A673 (cell line): ENCODE measurements around the gene PRELP. TPM values are rescaled to one million over a fixed set of nuclear protein-coding genes. Genes with fewer than 3 reads are reported as not detected.

Experiments
- BruUV-seq: library from RNA; stranded (reverse); fragments of 400-500 nt; replicated peaks from 2 replicates; lab custom pipeline; 2021; lab: Mats Ljungman, UMichigan
- CTCF ChIA-PET: fragments of 300-600 bp; sonication (Branson Sonifier 250); formaldehyde crosslinking; loops from one replicate; lab custom pipeline; 2022; ENCODE audit warnings: antibody characterized with exemption; lab: Charles Lee
- POLR2A ChIA-PET: fragments of 300-600 bp; sonication (Branson Sonifier 250); formaldehyde crosslinking; loops from one replicate; lab custom pipeline; 2022; ENCODE audit warnings: antibody characterized with exemption; ENCODE audit not compliant: low non-redundant PET; lab: Charles Lee
- DNase-seq: peaks from one replicate; pipeline ENCODE4 v3.0.0-alpha.2; 2015; ENCODE audit warnings: low spot score
- H3K27ac ChIP-seq: fragments of 200-600 bp; sonication (generic); 2 replicates; pipeline ENCODE4 v1.5.1; 2016; ENCODE audit warnings: mixed run types, low read depth, mild to moderate bottlenecking, mixed read lengths, antibody characterized with exemption, low read length; ENCODE audit not compliant: poor library complexity, severe bottlenecking
- H3K27me3 ChIP-seq: fragments of 200-600 bp; sonication (generic); replicated peaks from 2 replicates; pipeline ENCODE4 v1.6.1; 2017; ENCODE audit warnings: mixed run types, low read depth, mild to moderate bottlenecking, mixed read lengths, antibody characterized with exemption, low read length; ENCODE audit not compliant: insufficient read depth, poor library complexity
- H3K36me3 ChIP-seq: fragments of 200-600 bp; sonication (generic); 2 replicates; pipeline ENCODE4 v1.6.1; 2016; ENCODE audit warnings: mixed run types, mild to moderate bottlenecking, mixed read lengths, antibody characterized with exemption, low read length; ENCODE audit not compliant: insufficient read depth, poor library complexity, severe bottlenecking
- H3K4me1 ChIP-seq: fragments of 200-600 bp; sonication (generic); 2 replicates; pipeline ENCODE4 v1.6.1; 2017; ENCODE audit warnings: mixed run types, mild to moderate bottlenecking, mixed read lengths, antibody characterized with exemption, low read length; ENCODE audit not compliant: insufficient read depth, poor library complexity, severe bottlenecking
- H3K4me3 ChIP-seq: fragments of 200-600 bp; sonication (generic); 2 replicates; pipeline ENCODE4 v1.5.1; 2016; ENCODE audit warnings: low read depth, mixed run types, mild to moderate bottlenecking, mixed read lengths, low read length; ENCODE audit not compliant: poor library complexity, severe bottlenecking
- H3K9me3 ChIP-seq: fragments of 200-600 bp; sonication (generic); 2 replicates; pipeline ENCODE4 v1.6.1; 2016; ENCODE audit warnings: mixed run types, low read depth, mild to moderate bottlenecking, mixed read lengths, antibody characterized with exemption, low read length; ENCODE audit not compliant: poor library complexity, severe bottlenecking
- CTCF ChIP-seq: fragments of 300-800, 200-600 bp; sonication (generic); conservative IDR thresholded peaks from 2 replicates; pipeline ENCODE4 v1.5.1; 2017; ENCODE audit warnings: low read depth, mild to moderate bottlenecking, antibody characterized with exemption, low read length, moderate library complexity, mixed read lengths
- EZH2 ChIP-seq: fragments of 200-600 bp; sonication (generic); IDR thresholded peaks from 2 replicates; pipeline ENCODE4 v1.6.1; 2017; ENCODE audit warnings: borderline replicate concordance, low read depth, mild to moderate bottlenecking, mixed read lengths, antibody characterized with exemption, low read length; ENCODE audit not compliant: poor library complexity, severe bottlenecking
- intact Hi-C: fragments of 100-400 bp; cut with micrococcal nuclease; formaldehyde crosslinking; loops from one replicate; pipeline ENCODE4 v1.10.0; 2022; ENCODE audit not compliant: unreplicated experiment
- total RNA-seq: library from RNA; stranded (reverse); gene quantifications from 2 replicates; pipeline ENCODE4 v1.2.3, GENCODE V29; 2021

PRELP gene
- total RNA-seq, 1 experiment from 2014 or later = not detected

DNA sequence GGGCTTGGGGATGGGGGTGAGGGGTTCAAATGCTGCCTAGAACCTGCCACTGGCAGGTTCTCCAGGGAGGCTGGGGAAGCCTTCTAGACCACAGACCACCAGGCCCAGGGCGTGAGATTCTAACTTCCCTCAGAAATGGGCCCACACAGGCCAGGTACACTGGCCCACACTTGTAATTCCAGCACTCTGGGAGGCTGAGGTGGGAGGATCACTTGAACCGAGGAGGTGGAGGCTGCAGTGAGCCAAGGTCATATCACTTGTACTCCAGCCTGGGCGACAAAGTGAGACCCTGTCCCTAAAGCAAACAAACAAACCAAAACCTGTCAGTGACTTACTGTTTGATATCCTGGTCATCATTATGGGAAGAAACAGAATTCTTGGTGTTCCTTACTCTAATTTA, 50.1 kb downstream of the PRELP start:
- H3K9me3 ChIP-seq = no peaks in the 10 kb centered on the region
- intact Hi-C loops = no loop called here
- BruUV-seq = no TSS peak
- POLR2A ChIA-PET = no interaction called here
- H3K27ac ChIP-seq = no peak overlapping the region
- no peaks in the 10 kb centered on the region for H3K36me3 ChIP-seq
- H3K4me1 ChIP-seq = peaks cover 34% of the 10 kb centered on the region
- TF ChIP-seq CTCF = no peak
- TF ChIP-seq EZH2 = no peak
- no peak overlapping the region for H3K4me3 ChIP-seq
- DNase-seq = no peak
- no peaks in the 10 kb centered on the region for H3K27me3 ChIP-seq
- CTCF ChIA-PET = interaction anchor here (0.7 kb wide), 1 partner anchor 35 kb away, joined by 8 read pairs; no protein-coding TSS in a partner anchor

GRCh38 chr1:203526130-203526529, 50.5 kb downstream of the PRELP start:
- H3K9me3 ChIP-seq = no peaks in the 10 kb centered on the region
- H3K36me3 ChIP-seq = no peaks in the 10 kb centered on the region
- no peak overlapping the region for H3K4me3 ChIP-seq
- no peak overlapping the region for H3K27ac ChIP-seq
- H3K4me1 ChIP-seq = peaks cover 31% of the 10 kb centered on the region
- intact Hi-C loops = no loop called here
- BruUV-seq = no TSS peak
- CTCF ChIA-PET = no interaction called here
- POLR2A ChIA-PET = no interaction called here
- no peaks in the 10 kb centered on the region for H3K27me3 ChIP-seq
- DNase-seq = no peak
- TF ChIP-seq EZH2 = no peak
- no peak for TF ChIP-seq CTCF

- H3K4me3 ChIP-seq = no peak overlapping the region
- no peak overlapping the region for H3K27ac ChIP-seq
- H3K9me3 ChIP-seq = no peaks in the 10 kb centered on the region
- no TSS peak for BruUV-seq
- ChIA-PET POLR2A (no interaction called here), CTCF (no interaction called here)
- peaks cover 27% of the 10 kb centered on the region for H3K4me1 ChIP-seq
- no peaks in the 10 kb centered on the region for H3K27me3 ChIP-seq
- intact Hi-C loops = no loop called here
- no peaks in the 10 kb centered on the region for H3K36me3 ChIP-seq
- no peak for TF ChIP-seq CTCF
- no peak for TF ChIP-seq EZH2
- no peak for DNase-seq
Observed at GRCh38 chr1:203526572-203526971, 51.0 kb downstream of the PRELP start.
